Tongue (tissue), 2 donors: Measurements from ENCODE around the gene MED13. TPM values are rescaled to one million over a fixed set of nuclear protein-coding genes. Genes with fewer than 3 reads are reported as not detected.
"Not testable (repeated sequence)": the region's sequence is repeated elsewhere in the genome, so short reads cannot be mapped to it uniquely, and the experiment has no call there.

Experiments
- DNase-seq: peaks from one replicate; pipeline ENCODE4 v3.0.0-alpha.2; 2015
- total RNA-seq: library from RNA; depleted of rRNA; stranded (reverse); fragments of >200 nt; gene quantifications from one replicate; pipeline ENCODE4 v1.2.3, GENCODE V29; 2014

MED13 gene
- total RNA-seq, 1 donor from 2014 or later, result 86.2 TPM

DNA sequence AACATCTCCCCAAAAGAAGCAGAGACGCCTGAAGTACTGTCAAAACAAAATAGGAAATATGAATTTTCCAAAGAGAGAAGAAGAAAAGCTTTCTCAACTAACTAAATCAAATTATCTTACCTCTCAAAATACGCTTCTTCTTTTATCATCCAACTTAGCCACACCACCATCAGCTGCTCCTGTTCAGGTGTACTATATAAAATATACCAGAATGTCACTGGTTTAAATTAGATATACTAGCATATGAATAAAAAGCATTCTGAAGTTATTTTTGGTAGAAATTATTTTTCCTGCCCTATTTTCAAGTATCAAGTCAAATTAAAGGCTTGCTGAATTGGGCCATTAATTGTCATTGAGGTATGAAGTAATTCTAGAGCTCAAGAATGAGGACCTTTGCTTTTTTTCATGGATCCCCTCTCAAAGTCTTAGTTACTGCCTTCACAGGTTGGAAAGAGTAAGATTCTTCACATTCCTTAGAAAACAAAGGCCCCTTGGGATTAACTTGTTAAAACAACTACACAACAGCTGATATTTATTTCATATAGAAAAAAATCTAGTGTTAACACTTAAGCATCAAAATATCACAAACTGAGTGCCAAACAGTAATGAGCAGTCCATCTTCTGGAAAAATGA lies 167.4 kb downstream of the MED13 start:
- DNase-seq, result no peak

DNA sequence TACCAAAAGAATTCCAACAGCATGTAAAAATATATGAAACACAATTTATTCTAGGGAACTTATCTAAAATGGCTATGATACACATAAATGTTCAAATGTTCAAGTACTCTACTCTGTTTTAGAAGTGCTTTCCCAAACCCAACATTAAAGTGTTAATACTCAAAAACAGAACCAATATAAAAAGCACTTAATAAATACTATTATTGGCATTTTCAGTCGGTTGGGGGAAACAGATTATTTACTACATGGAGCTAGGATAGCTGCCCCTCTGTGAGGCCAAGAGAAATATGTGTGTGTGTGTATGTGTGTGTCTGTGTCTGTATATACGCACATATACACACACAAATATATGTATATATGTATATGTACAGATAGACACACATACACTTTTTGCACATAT lies 169.7 kb downstream of the MED13 start:
- no peak for DNase-seq

DNA sequence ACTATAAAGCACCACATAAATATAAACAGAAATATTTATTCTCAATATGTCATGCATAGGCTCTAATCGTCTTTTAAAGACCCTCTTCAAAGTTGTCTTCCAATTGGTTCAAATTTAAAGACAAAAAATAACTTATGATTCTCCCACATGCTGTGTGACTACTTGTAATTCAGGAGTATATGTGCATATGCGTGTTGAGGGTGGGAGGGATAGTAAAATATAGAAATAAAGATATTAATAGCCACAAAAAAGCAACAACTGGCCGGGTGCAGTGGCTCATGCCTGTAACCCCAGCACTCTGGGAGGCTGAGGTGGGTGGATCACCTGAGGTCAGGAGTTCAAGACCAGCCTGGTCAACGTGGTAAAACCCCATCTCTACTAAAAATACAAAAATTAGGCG lies 170.8 kb downstream of the MED13 start:
- DNase-seq, result not testable (repeated sequence)

Other genes with a start within 250 kb of the MED13 start
- gene BRIP1, start 201.8 kb downstream of the MED13 start, total RNA-seq, result 6.5 TPM
- gene INTS2, start 137.3 kb downstream of the MED13 start, total RNA-seq, result 25.2 TPM